ENCODE results near the gene DNAAF5. TPM values are rescaled to one million over a fixed set of nuclear protein-coding genes. Genes with fewer than 3 reads are reported as not detected.

Gene DNAAF5
- total and polyA plus RNA-seq, 2 of the 13 experiments (the other 11 are each of a cell fraction or from before 2014, with no cell fraction given): 11.9 to 21.5 TPM

- TF ChIP-seq ZNF839 (CRISPR knock-in tag; IDR thresholded peaks at IDR 0.05; ENCODE audit: borderline replicate concordance) (no peak), PHF8 (CRISPR knock-in tag; IDR thresholded peaks at IDR 0.05) (peak; percentile 52; the same call in 1 of the 2 replicates), ZNF383 (CRISPR knock-in tag; IDR thresholded peaks at IDR 0.05; ENCODE audit: borderline replicate concordance) (no peak), STAT5B (CRISPR knock-in tag; IDR thresholded peaks at IDR 0.05) (no peak), ZNF768 (CRISPR knock-in tag; IDR thresholded peaks at IDR 0.05) (peak; percentile 21; the same call in 1 of the 2 replicates), PHF20 (CRISPR knock-in tag; IDR thresholded peaks at IDR 0.05) (0 out of 2 replicates have a peak, but pooled peaks have one; percentile 23), SMYD3 (CRISPR knock-in tag; IDR thresholded peaks at IDR 0.05) (no peak), ZNF788 (CRISPR knock-in tag; IDR thresholded peaks at IDR 0.05; ENCODE audit: borderline replicate concordance) (no peak), ZNF784 (CRISPR knock-in tag; IDR thresholded peaks at IDR 0.05; ENCODE audit: borderline replicate concordance) (no peak), MED8 (CRISPR knock-in tag; IDR thresholded peaks at IDR 0.05; ENCODE audit: insufficient replicate concordance) (no peak), PCBP1 (IDR thresholded peaks at IDR 0.05; ENCODE audit: borderline replicate concordance, low read depth, low read length) (no peak), TBP (CRISPR knock-in tag; IDR thresholded peaks at IDR 0.05) (no peak), ZNF589 (CRISPR knock-in tag; conservative IDR thresholded peaks at IDR 0.05) (no peak), ZNF652 (CRISPR knock-in tag; IDR thresholded peaks at IDR 0.05; ENCODE audit: borderline replicate concordance, low read depth) (no peak), ZBTB25 (CRISPR knock-in tag; IDR thresholded peaks at IDR 0.05) (no peak), ZBTB2 (CRISPR knock-in tag; IDR thresholded peaks at IDR 0.05; ENCODE audit: low read depth) (0 out of 2 replicates have a peak, but pooled peaks have one; percentile 11), SSRP1 (CRISPR knock-in tag; IDR thresholded peaks at IDR 0.05) (no peak), RCOR2 (CRISPR knock-in tag; IDR thresholded peaks at IDR 0.05) (no peak), ZNF230 (CRISPR knock-in tag; IDR thresholded peaks at IDR 0.05) (no peak), HINFP (CRISPR knock-in tag; IDR thresholded peaks at IDR 0.05; ENCODE audit: low read depth) (no peak), ZMAT5 (CRISPR knock-in tag; IDR thresholded peaks at IDR 0.05; ENCODE audit: borderline replicate concordance, low read depth) (no peak), CHCHD3 (CRISPR knock-in tag; IDR thresholded peaks at IDR 0.05) (no peak), ATM (IDR thresholded peaks at IDR 0.05; ENCODE audit: borderline replicate concordance) (no peak), ZNF670 (CRISPR knock-in tag; IDR thresholded peaks at IDR 0.05; ENCODE audit: borderline replicate concordance) (0 out of 2 replicates have a peak, but pooled peaks have one; percentile 45), KDM2A (CRISPR knock-in tag; IDR thresholded peaks at IDR 0.05; ENCODE audit: borderline replicate concordance, low read depth) (peak; percentile 53; the same call in 1 of the 2 replicates)
Measured at GRCh38 chr7:815284-816216, 89.1 kb downstream of the DNAAF5 start (continued).

All from HepG2 (cell line).